EH (cell line): ENCODE measurements around the gene SYMPK.
A peak's percentile ranks its signal among the peaks of the same experiment; 100 is the strongest.
"Not testable (repeated sequence)": the region's sequence is repeated elsewhere in the genome, so short reads cannot be mapped to it uniquely, and the experiment has no call there.

Source experiments
- DNase-seq: peaks from one replicate; pipeline ENCODE4 v3.0.0-alpha.2; 2015; ENCODE audit warnings: low read depth

Gene SYMPK

GRCh38 chr19:45862564-45863334, at the start of gene SYMPK:
SYMPK (minus strand) TSS chr19:45863147; CDS start chr19:45854495, 8,652 bp downstream.
- DNase-seq, result peak; percentile 99

DNA sequence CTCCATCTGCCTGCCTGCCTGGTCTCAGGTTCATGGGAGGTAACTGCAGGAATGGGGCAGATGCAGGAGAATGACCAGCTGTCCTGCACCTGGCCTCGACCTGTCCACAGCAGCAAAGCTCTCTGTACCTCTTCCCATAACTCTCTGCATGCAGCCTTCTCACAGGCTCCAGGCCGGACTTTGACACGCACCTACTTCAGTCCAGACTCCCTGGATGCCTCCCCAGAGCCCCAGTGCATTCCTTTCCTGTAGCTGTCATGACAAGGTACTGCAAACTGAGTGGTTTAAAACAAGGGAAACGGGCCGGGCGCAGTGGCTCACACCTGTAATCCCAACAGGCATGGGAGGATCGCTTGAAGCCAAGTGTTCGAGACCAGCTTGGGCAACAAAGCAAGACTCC, 48.3 kb upstream of the SYMPK start:
- no peak for DNase-seq

DNA sequence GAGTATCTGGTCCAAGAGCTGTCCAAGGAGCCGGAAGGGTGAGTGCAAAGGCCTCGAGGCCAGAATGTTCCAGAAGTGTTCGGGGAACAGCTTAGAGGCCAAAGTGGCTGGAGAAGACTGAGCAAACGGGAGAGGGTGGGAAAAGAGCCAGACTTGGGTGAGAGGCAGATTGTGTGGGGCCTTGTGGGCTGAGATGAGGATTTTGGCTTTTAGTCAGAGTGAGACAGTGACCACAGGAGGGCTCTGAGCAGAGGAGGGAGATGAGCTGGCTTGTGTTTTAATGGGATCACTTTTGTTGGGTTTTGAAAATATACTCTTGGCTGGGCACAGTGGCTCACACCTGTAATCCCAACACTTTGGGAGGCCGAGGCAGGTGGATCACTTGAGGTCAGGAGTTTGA, 46.0 kb upstream of the SYMPK start:
- peak; percentile 33 for DNase-seq

DNA sequence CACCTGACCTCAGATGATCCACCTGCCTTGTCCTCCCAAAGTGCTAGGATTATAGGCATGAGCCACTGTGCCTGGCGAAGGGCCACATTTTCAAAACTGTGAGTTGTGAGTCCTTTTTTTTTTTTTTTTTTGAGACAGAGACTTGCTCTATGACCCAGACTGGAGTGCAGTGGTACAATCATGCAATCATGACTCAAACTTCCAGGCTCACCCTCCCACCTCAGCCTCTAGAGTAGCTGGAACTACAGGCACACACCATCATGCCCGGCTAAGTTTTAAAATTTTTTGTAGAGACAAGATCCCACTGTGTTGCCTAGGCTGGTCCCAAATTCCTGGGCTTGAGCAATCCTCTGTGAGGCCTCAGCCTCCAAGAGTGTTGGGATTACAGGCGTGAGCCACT, 43.3 kb upstream of the SYMPK start:
- DNase-seq, result peak; percentile 46

DNA sequence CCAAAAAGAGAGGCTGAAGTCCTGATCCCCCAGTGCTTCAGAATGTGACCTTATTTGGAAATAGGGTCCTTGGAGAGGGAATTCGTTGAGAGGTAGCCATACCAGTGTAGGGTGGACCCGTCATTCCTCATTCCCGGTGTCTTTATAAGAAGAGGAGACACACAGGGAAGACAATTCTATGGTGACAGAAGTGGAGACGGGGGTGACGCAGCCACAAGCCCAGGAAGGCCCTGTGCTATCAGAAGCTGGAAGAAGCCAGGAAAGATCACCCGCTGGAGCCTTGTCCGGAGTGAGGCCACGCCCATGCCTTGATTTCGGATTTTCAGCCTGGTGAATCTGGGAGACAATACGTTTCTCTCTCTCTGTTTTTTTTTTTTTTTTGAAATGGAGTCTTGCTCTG, 42.1 kb upstream of the SYMPK start:
- DNase-seq, result no peak

GRCh38 chr19:45902651-45903625, 40.0 kb upstream of the SYMPK start:
- peak; percentile 97 for DNase-seq

GRCh38 chr19:45901912-45902650, 39.1 kb upstream of the SYMPK start, which contains the start of gene MYPOP:
MYPOP (minus strand) TSS chr19:45902613; CDS start chr19:45901773, 840 bp downstream.
- DNase-seq, result no peak

GRCh38 chr19:45901432-45901911, 38.5 kb upstream of the SYMPK start:
- DNase-seq, result peak; percentile 40

- no peak for DNase-seq
These were observed 37.9 kb upstream of the SYMPK start for GRCh38 chr19:45900738-45901431.

- DNase-seq, result no peak
These were observed 37.1 kb upstream of the SYMPK start for GRCh38 chr19:45899919-45900589.

DNA sequence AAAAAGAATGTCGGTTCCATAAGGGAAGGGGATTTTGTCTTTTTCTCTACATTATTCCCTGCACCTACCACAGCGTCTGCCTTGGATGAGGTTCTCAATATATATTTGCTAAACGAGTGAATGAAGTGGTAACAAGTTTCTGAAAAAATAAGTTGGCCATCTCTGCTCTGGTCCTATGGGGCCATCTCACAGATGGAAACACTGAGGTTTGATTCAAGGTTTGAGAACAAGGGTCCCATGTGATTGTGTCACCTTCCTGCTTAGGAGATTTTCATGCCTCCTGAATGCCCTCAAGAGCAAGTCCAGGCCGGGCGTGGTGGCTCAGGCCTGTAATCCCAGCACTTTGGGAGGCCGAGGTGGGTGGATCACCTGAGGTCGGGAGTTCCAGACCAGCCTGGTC, 36.3 kb upstream of the SYMPK start:
- DNase-seq, result no peak

DNA sequence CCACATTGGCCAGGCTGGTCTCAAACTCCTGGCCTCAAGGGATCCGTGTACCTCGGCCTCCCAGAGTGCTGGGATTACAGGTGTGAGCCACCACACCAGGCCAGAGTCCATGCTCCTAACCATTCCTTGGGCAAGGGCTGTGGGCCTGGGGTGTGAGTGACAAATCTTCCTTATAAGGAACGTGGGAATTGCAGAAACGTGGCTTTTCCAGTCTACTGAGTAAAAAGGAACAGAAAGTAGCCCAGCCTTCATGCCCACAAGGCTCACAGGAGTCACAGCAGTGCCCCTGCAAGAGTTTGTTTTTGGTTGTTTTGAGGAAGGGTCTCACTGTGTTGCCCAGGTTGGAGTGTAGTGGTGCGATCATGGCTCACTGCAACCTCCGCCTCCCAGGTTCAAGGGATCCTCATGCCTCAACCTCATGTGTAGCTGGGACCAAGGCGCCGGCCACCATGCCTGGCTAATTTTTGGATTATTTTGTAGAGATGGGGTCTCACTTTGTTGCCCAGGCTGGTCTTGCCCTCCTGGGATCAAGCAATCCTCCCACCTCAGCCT, 34.4 kb upstream of the SYMPK start:
- DNase-seq, result no peak

GRCh38 chr19:45895983-45896599, 33.1 kb upstream of the SYMPK start:
- not testable (repeated sequence) for DNase-seq

- DNase-seq, result no peak
These were observed 32.6 kb upstream of the SYMPK start for GRCh38 chr19:45895519-45895972.

DNA sequence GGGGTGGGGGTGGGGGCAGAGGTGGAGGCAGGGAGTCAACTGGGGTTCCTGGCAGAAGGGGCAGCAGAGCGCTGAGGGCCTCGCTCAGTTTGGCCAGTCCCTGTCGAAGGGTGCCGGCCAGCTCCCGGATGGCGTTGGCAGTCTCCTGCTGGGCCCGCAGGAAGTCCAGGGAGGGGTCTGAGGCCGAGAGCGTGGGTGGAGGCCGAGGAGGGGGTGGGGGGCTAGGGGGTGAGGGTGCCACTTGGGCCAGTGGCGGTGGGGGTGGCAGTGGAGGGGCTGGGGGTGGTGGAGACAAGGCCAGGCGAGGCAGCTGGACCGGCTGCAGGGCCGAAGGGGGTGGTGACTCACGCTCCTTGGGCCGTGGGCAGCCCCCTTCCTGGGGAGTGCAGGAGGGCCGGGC, 27.9 kb upstream of the SYMPK start:
- no peak for DNase-seq

GRCh38 chr19:45889210-45889885, 26.4 kb upstream of the SYMPK start:
- no peak for DNase-seq

DNA sequence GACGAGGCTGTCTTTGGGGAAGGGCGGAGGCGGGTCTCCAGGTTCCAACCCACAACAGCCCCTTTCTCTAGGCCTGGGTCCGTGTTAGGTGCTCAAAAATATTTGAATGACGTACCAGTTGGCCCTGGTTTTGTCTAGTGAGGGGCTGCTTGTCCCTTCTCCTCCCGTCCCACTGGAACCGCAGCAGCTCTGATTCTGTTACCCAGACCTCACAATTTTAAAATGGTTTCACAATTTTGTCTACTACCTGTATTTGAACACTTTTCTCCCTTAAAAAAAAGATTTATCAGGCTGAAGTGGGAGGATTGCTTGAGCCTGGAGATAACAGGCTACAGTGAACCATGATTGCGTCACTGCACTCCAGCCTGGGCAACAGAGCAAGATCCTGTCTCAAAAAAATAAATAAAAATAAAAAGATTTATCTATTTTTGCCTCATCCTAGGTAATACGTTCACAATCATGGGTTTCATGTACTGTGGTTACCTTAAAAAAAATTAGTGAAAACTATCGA, 24.3 kb upstream of the SYMPK start:
- no peak for DNase-seq

- peak; percentile 93 for DNase-seq
These were observed 23.7 kb upstream of the SYMPK start for GRCh38 chr19:45886427-45887199.
